IMR-90 (cell line): ENCODE data around the gene PLIN4. TPM values are rescaled to one million over a fixed set of nuclear protein-coding genes. Genes with fewer than 3 reads are reported as not detected.

Experiments
- ATAC-seq: fragments of 200-7000 bp; cut with Tn5 transposase; 2 replicates; pipeline ENCODE4 v1.9.1; 2020; ENCODE audit warnings: low read depth, mild to moderate bottlenecking, moderate library complexity
- BruUV-seq: library from RNA; stranded (reverse); fragments of 400-500 nt; replicated peaks from 2 replicates; lab custom pipeline; 2021; lab: Mats Ljungman, UMichigan
- CTCF ChIA-PET: fragments of 300-600 bp; formaldehyde crosslinking; extraction: SDS; loops from one replicate; lab custom pipeline; 2021; ENCODE audit warnings: antibody characterized with exemption; lab: Yijun Ruan, JAX
- POLR2A ChIA-PET: fragments of 300-600 bp; sonication (Branson Sonifier 250); formaldehyde crosslinking; loops from one replicate; lab custom pipeline; 2022; ENCODE audit warnings: antibody characterized with exemption; ENCODE audit not compliant: unreplicated experiment; lab: Charles Lee
- DNase-seq: peaks from one replicate; pipeline ENCODE4 v3.0.0; 2013
- H2AFZ ChIP-seq: replicated peaks from 2 replicates; pipeline ENCODE3; 2013; ENCODE audit warnings: low read length, mild to moderate bottlenecking; ENCODE audit not compliant: poor library complexity
- H2AK5ac ChIP-seq: 2 replicates; pipeline ENCODE4 v1.6.1; 2013; ENCODE audit warnings: low read depth, low read length, inconsistent platforms
- H2AK9ac ChIP-seq: replicated peaks from 2 replicates; pipeline ENCODE3; 2013; ENCODE audit warnings: mild to moderate bottlenecking, low read depth, low read length, moderate library complexity; ENCODE audit not compliant: poor library complexity
- H2BK120ac ChIP-seq: 2 replicates; pipeline ENCODE4 v1.6.1; 2013; ENCODE audit warnings: low read depth, low read length, inconsistent platforms
- H2BK15ac ChIP-seq: 3 replicates; pipeline ENCODE4 v1.6.1; 2013; ENCODE audit warnings: low read depth, low read length, inconsistent platforms
- H2BK20ac ChIP-seq: 2 replicates; pipeline ENCODE4 v1.6.1; 2013; ENCODE audit warnings: low read depth, mild to moderate bottlenecking, inconsistent platforms, low read length, moderate library complexity
- H2BK5ac ChIP-seq: 2 replicates; pipeline ENCODE4 v1.6.1; 2013; ENCODE audit warnings: mild to moderate bottlenecking, low read depth, low read length, inconsistent platforms; ENCODE audit not compliant: poor library complexity, severe bottlenecking
- H3K14ac ChIP-seq: replicated peaks from 2 replicates; pipeline ENCODE4 v1.6.1; 2013; ENCODE audit warnings: low read depth, low read length, inconsistent platforms
- H3K18ac ChIP-seq: 2 replicates; pipeline ENCODE4 v1.6.1; 2013; ENCODE audit warnings: low read depth, low read length, control low read depth
- H3K23ac ChIP-seq: 2 replicates; pipeline ENCODE4 v1.6.1; 2013; ENCODE audit warnings: low read depth, low read length, inconsistent platforms
- H3K27ac ChIP-seq: 2 replicates; pipeline ENCODE4 v1.5.1; 2013; ENCODE audit warnings: mild to moderate bottlenecking, control low read depth, low read length; ENCODE audit not compliant: insufficient read depth
- H3K27me3 ChIP-seq: 2 replicates; pipeline ENCODE4 v1.6.1; 2013; ENCODE audit warnings: low read length; ENCODE audit not compliant: control insufficient read depth, insufficient read depth
- H3K36me3 ChIP-seq: 2 replicates; pipeline ENCODE4 v1.6.1; 2013; ENCODE audit warnings: low read length, mixed read lengths; ENCODE audit not compliant: control insufficient read depth, insufficient read depth
- H3K4ac ChIP-seq: 2 replicates; pipeline ENCODE4 v1.6.1; 2013; ENCODE audit warnings: low read depth, low read length, inconsistent platforms
- H3K4me1 ChIP-seq: 2 replicates; pipeline ENCODE4 v1.6.1; 2013; ENCODE audit warnings: low read length, mixed read lengths; ENCODE audit not compliant: control insufficient read depth, insufficient read depth
- H3K4me2 ChIP-seq: 2 replicates; pipeline ENCODE4 v1.6.1; 2013; ENCODE audit warnings: low read depth, mild to moderate bottlenecking, control low read depth, low read length, moderate library complexity
- H3K4me3 ChIP-seq: 2 replicates; pipeline ENCODE4 v1.5.1; 2013; ENCODE audit warnings: low read depth, mild to moderate bottlenecking, control low read depth, low read length, moderate library complexity; ENCODE audit not compliant: insufficient read depth
- H3K56ac ChIP-seq: 2 replicates; pipeline ENCODE4 v1.6.1; 2013; ENCODE audit warnings: low read length, inconsistent platforms; ENCODE audit not compliant: insufficient read depth; ENCODE audit errors: extremely low read depth
- H3K79me1 ChIP-seq, 2 experiments: 2 replicates each; pipeline ENCODE4 v1.6.1; 2013; ENCODE audit warnings: low read length in 2 of 2, inconsistent platforms in 1 of 2, low read depth in 1 of 2
- H3K9ac ChIP-seq: 2 replicates; pipeline ENCODE4 v1.6.1; 2013; ENCODE audit warnings: low read depth, low read length, control low read depth
- H3K9me1 ChIP-seq: 2 replicates; pipeline ENCODE4 v1.6.1; 2013; ENCODE audit warnings: low read length, inconsistent platforms; ENCODE audit not compliant: insufficient read depth
- H3K9me3 ChIP-seq: 2 replicates; pipeline ENCODE4 v1.6.1; 2013; ENCODE audit warnings: low read length; ENCODE audit not compliant: control insufficient read depth, insufficient read depth
- H4K20me1 ChIP-seq: 2 replicates; pipeline ENCODE4 v1.6.1; 2013; ENCODE audit warnings: low read length, inconsistent platforms; ENCODE audit not compliant: insufficient read depth
- H4K5ac ChIP-seq: 2 replicates; pipeline ENCODE4 v1.6.1; 2013; ENCODE audit warnings: mild to moderate bottlenecking, low read depth, low read length, control low read depth
- H4K8ac ChIP-seq, 2 experiments: 2 replicates each; pipeline ENCODE4 v1.6.1; 2013; ENCODE audit warnings: low read depth in 2 of 2, low read length in 2 of 2, control low read depth in 1 of 2, inconsistent platforms in 1 of 2
- H4K91ac ChIP-seq: 2 replicates; pipeline ENCODE4 v1.6.1; 2013; ENCODE audit warnings: low read depth, low read length, inconsistent platforms; ENCODE audit not compliant: insufficient read depth
- BHLHE40 ChIP-seq: fragments of 150-350 bp; IDR thresholded peaks from 2 replicates; pipeline ENCODE4 v1.6.1; 2016; ENCODE audit warnings: mild to moderate bottlenecking, low read depth, low read length
- CEBPB ChIP-seq: IDR thresholded peaks from 2 replicates; pipeline ENCODE4 v1.6.1; 2012; ENCODE audit warnings: low read depth, low read length, improper control_type of control experiment
- CHD1 ChIP-seq: IDR thresholded peaks from 2 replicates; pipeline ENCODE4 v1.6.1; 2012; ENCODE audit warnings: low read depth, low read length, improper control_type of control experiment
- CTCF ChIP-seq: conservative IDR thresholded peaks from 2 replicates; pipeline ENCODE4 v1.5.1; 2012; ENCODE audit warnings: mild to moderate bottlenecking, low read depth, low read length, improper control_type of control experiment
- ELK1 ChIP-seq: fragments of 150-350 bp; IDR thresholded peaks from 2 replicates; pipeline ENCODE4 v1.6.1; 2016; ENCODE audit warnings: low read depth, mild to moderate bottlenecking, low read length, moderate library complexity, borderline replicate concordance
- FOS ChIP-seq: fragments of 150-350 bp; IDR thresholded peaks from 2 replicates; pipeline ENCODE4 v1.6.1; 2016; ENCODE audit warnings: low read depth, low read length
- MAFK ChIP-seq: IDR thresholded peaks from 2 replicates; pipeline ENCODE4 v1.6.1; 2012; ENCODE audit warnings: low read depth, low read length, improper control_type of control experiment
- MAZ ChIP-seq: IDR thresholded peaks from 2 replicates; pipeline ENCODE4 v1.6.1; 2012; ENCODE audit warnings: low read depth, mild to moderate bottlenecking, low read length, improper control_type of control experiment, moderate library complexity, borderline replicate concordance
- MXI1 ChIP-seq: IDR thresholded peaks from 2 replicates; pipeline ENCODE4 v1.6.1; 2012; ENCODE audit warnings: low read depth, mild to moderate bottlenecking, low read length, moderate library complexity, borderline replicate concordance
- NFE2L2 ChIP-seq: fragments of 150-350 bp; IDR thresholded peaks from 2 replicates; pipeline ENCODE4 v1.6.1; 2016; ENCODE audit warnings: low read depth, mild to moderate bottlenecking, low read length
- POLR2A ChIP-seq: IDR thresholded peaks from 2 replicates; pipeline ENCODE4 v1.6.1; 2012; ENCODE audit warnings: mild to moderate bottlenecking, low read depth, low read length
- RAD21 ChIP-seq: IDR thresholded peaks from 2 replicates; pipeline ENCODE4 v1.6.1; 2012; ENCODE audit warnings: low read length, improper control_type of control experiment
- RCOR1 ChIP-seq: IDR thresholded peaks from 2 replicates; pipeline ENCODE4 v1.6.1; 2012; ENCODE audit warnings: mild to moderate bottlenecking, low read length, improper control_type of control experiment; ENCODE audit not compliant: insufficient replicate concordance
- RFX5 ChIP-seq: IDR thresholded peaks from 2 replicates; pipeline ENCODE4 v1.8.0; 2012; ENCODE audit warnings: low read depth, mild to moderate bottlenecking, low read length, moderate library complexity
- SMC3 ChIP-seq: fragments of 150-350 bp; IDR thresholded peaks from 2 replicates; pipeline ENCODE4 v1.6.1; 2016; ENCODE audit warnings: low read depth, mild to moderate bottlenecking, antibody characterized with exemption, low read length, moderate library complexity
- USF2 ChIP-seq: fragments of 150-350 bp; IDR thresholded peaks from 2 replicates; pipeline ENCODE4 v1.6.1; 2017; ENCODE audit warnings: mild to moderate bottlenecking, antibody characterized with exemption, low read length, low read depth
- WGBS, 2 experiments: methylation state at CpG; one replicate each; pipeline versions ENCODE4 v1.1.5 to v1.1.7; 2013; ENCODE audit warnings: missing lambda C conversion rate in 2 of 2; ENCODE audit not compliant: insufficient read length in 1 of 2; ENCODE audit errors: extremely low coverage in 2 of 2; 5-methylcytosine and 5-hydroxymethylcytosine counted together
- dilution Hi-C: fragments of 300-500 bp; cut with HindIII; formaldehyde crosslinking; loops from one replicate; pipeline ENCODE4 v1.14.3; 2018; ENCODE audit warnings: low sequenced_read_pairs; ENCODE audit not compliant: unreplicated experiment
- in situ Hi-C: fragments of 300-500 bp; cut with MboI; formaldehyde crosslinking; loops from 3 replicates; pipeline ENCODE4 v1.14.3; 2019; ENCODE audit warnings: low sequenced_read_pairs, inconsistent platforms, mixed read lengths
- intact Hi-C: fragments of 100-400 bp; cut with micrococcal nuclease; formaldehyde crosslinking; loops from 2 replicates; pipeline ENCODE4 v1.10.0; 2022
- polyA plus RNA-seq, 3 experiments: library from polyadenylated mRNA; depleted of rRNA; stranded (reverse); fragments of >200 nt; gene quantifications; 2 replicates each; pipeline ENCODE4 v1.2.3, GENCODE V29; 2012; ENCODE audit warnings: low replicate concordance in 1 of 3
- total RNA-seq: library from RNA; depleted of rRNA; stranded (reverse); fragments of >200 nt; gene quantifications from 2 replicates; pipeline ENCODE4 v1.2.3, GENCODE V29; 2012

PLIN4 gene
- total and polyA plus RNA-seq, 2 of the 4 experiments (the other 2 are of a cell fraction) = under 0.01 to 0.09 TPM

GRCh38 chr19:4521170-4521887, 3.0 kb upstream of the PLIN4 start:
- TF ChIP-seq CEBPB (no peak), CHD1 (no peak), USF2 (no peak), RCOR1 (no peak), RAD21 (no peak), NFE2L2 (no peak), BHLHE40 (no peak), POLR2A (no peak), FOS (no peak), CTCF (no peak), MAFK (no peak), ELK1 (no peak), RFX5 (no peak), MXI1 (no peak), MAZ (no peak), SMC3 (no peak)
- Histone ChIP-seq H3K79me1 (no peaks in the 10 kb centered on the region), H3K23ac (no peak overlapping the region), H2AFZ (no peak overlapping the region), H3K56ac (no peak overlapping the region), H2BK20ac (no peak overlapping the region), H3K4ac (no peak overlapping the region), H3K4me1 (peaks cover 9% of the 10 kb centered on the region), H3K27ac (no peak overlapping the region), H4K91ac (no peak overlapping the region), H3K18ac (no peak overlapping the region), H3K9ac (no peak overlapping the region), H3K4me3 (no peak overlapping the region), H2BK120ac (no peak overlapping the region), H4K5ac (no peak overlapping the region), H2BK15ac (no peak overlapping the region), H4K20me1 (no peaks in the 10 kb centered on the region), H4K8ac (no peak overlapping the region), H2AK9ac (peak overlapping the region; percentile 65), H3K36me3 (no peaks in the 10 kb centered on the region), H3K27me3 (peaks cover 12% of the 10 kb centered on the region; the same call in 1 of the 2 replicates), H3K9me1 (no peaks in the 10 kb centered on the region), H3K4me2 (no peak overlapping the region), H3K14ac (no peak overlapping the region), H3K9me3 (no peaks in the 10 kb centered on the region), H2BK5ac (no peak overlapping the region), H2AK5ac (no peak overlapping the region)
- ChIA-PET POLR2A (no interaction called here), CTCF (no interaction called here)
- DNase-seq (no peak), ATAC-seq (no peak)
- BruUV-seq = no TSS peak
- dilution Hi-C loops (no loop called here), intact Hi-C loops (no loop called here), in situ Hi-C loops (no loop called here)
- 95% methylated on average over 6 of the region's 11 CpGs; no CpG with 5 or more reads in 1 of the 2 experiments for WGBS, 2 experiments
